HUES48 (cell line): Measurements from ENCODE around the gene WDR55.
A peak's percentile ranks its signal among the peaks of the same experiment; 100 is the strongest.
"Not testable (repeated sequence)": the region's sequence is repeated elsewhere in the genome, so short reads cannot be mapped to it uniquely, and the experiment has no call there.

ENCODE experiments used
- H3K27ac ChIP-seq: one replicate; pipeline ENCODE4 v1.7.0; 2013; ENCODE audit warnings: low read depth, low read length, inconsistent platforms
- H3K27me3 ChIP-seq: 2 replicates; pipeline ENCODE4 v1.6.1; 2013; ENCODE audit warnings: mild to moderate bottlenecking, low read length; ENCODE audit not compliant: control insufficient read depth, insufficient read depth
- H3K36me3 ChIP-seq: 2 replicates; pipeline ENCODE4 v1.6.1; 2013; ENCODE audit warnings: low read length; ENCODE audit not compliant: control insufficient read depth, insufficient read depth
- H3K4me1 ChIP-seq: 2 replicates; pipeline ENCODE4 v1.6.1; 2013; ENCODE audit warnings: mild to moderate bottlenecking, low read length; ENCODE audit not compliant: control insufficient read depth, insufficient read depth
- H3K4me3 ChIP-seq: 2 replicates; pipeline ENCODE4 v1.5.1; 2013; ENCODE audit warnings: mild to moderate bottlenecking, low read depth, low read length
- H3K9ac ChIP-seq: 2 replicates; pipeline ENCODE4 v1.6.1; 2013; ENCODE audit warnings: mild to moderate bottlenecking, low read depth, low read length, moderate library complexity
- H3K9me3 ChIP-seq: 2 replicates; pipeline ENCODE4 v1.6.1; 2013; ENCODE audit warnings: low read length; ENCODE audit not compliant: control insufficient read depth, insufficient read depth

WDR55 gene

GRCh38 chr5:140658870-140659269 is 5.8 kb upstream of the WDR55 start:
- no peak overlapping the region for H3K4me3 ChIP-seq
- no peak overlapping the region for H3K9ac ChIP-seq
- H3K27me3 ChIP-seq: no peaks in the 10 kb centered on the region
- peaks cover 92% of the 10 kb centered on the region for H3K36me3 ChIP-seq
- H3K4me1 ChIP-seq: no peaks in the 10 kb centered on the region
- no peak overlapping the region for H3K27ac ChIP-seq
- no peaks in the 10 kb centered on the region for H3K9me3 ChIP-seq

DNA sequence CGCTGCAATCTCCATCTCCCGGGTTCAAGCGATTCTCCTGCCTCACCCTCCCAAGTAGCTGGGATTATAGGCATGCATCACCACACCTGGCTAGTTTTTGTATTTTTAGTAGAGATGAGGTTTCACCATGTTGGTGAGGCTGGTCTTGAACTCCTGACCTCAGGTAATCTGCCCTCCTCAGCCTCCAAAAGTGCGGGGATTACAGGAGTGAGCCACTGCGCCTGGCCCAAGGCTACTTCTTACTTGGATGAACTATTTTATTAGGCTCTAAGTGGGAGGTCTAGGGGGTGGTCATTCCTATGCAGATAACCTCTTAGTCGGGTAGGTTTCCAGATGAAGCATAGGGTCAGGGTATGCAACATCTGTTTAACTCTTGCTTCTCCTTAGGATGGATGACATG is 4.3 kb upstream of the WDR55 start:
- H3K4me1 ChIP-seq: not testable (repeated sequence)

GRCh38 chr5:140664030-140664358 is 710 bp upstream of the WDR55 start:
- Histone ChIP-seq H3K4me1 (no peaks in the 10 kb centered on the region), H3K9me3 (no peaks in the 10 kb centered on the region), H3K9ac (peak overlapping the region; percentile 74), H3K27ac (peak overlapping the region; percentile 82), H3K27me3 (no peaks in the 10 kb centered on the region), H3K36me3 (peaks cover 66% of the 10 kb centered on the region), H3K4me3 (peak overlapping the region; percentile 97)

More for the DNA sequence above, 4.3 kb upstream of the WDR55 start:
- not testable (repeated sequence) for H3K27ac ChIP-seq, H3K4me3 ChIP-seq, H3K9me3 ChIP-seq, H3K27me3 ChIP-seq, H3K9ac ChIP-seq
- H3K36me3 ChIP-seq: peaks cover 77% of the 10 kb centered on the region

- peaks cover 70% of the 10 kb centered on the region for H3K36me3 ChIP-seq
- not testable (repeated sequence) for H3K4me3 ChIP-seq, H3K27ac ChIP-seq
Measured at GRCh38 chr5:140671035-140671434, 6.3 kb downstream of the WDR55 start.

GRCh38 chr5:140671472-140672125 is 6.9 kb downstream of the WDR55 start:
- H3K36me3 ChIP-seq: peaks cover 75% of the 10 kb centered on the region
- H3K4me3 ChIP-seq: no peak overlapping the region
- no peaks in the 10 kb centered on the region for H3K9me3 ChIP-seq
- H3K9ac ChIP-seq: no peak overlapping the region
- no peaks in the 10 kb centered on the region for H3K27me3 ChIP-seq
- peak overlapping the region; percentile 37 for H3K27ac ChIP-seq
- peaks cover 9% of the 10 kb centered on the region; the same call in 1 of the 2 replicates for H3K4me1 ChIP-seq

More at GRCh38 chr5:140671035-140671434, 6.3 kb downstream of the WDR55 start:
- H3K27me3 ChIP-seq, H3K9me3 ChIP-seq, H3K9ac ChIP-seq, H3K4me1 ChIP-seq: not testable (repeated sequence)

GRCh38 chr5:140672455-140673186 is 7.9 kb downstream of the WDR55 start:
- Histone ChIP-seq H3K9me3 (no peaks in the 10 kb centered on the region), H3K4me3 (no peak overlapping the region; the same call in 1 of the 2 replicates), H3K27me3 (no peaks in the 10 kb centered on the region), H3K9ac (no peak overlapping the region), H3K36me3 (peaks cover 75% of the 10 kb centered on the region), H3K4me1 (peaks cover 9% of the 10 kb centered on the region; the same call in 1 of the 2 replicates), H3K27ac (no peak overlapping the region)

DNA sequence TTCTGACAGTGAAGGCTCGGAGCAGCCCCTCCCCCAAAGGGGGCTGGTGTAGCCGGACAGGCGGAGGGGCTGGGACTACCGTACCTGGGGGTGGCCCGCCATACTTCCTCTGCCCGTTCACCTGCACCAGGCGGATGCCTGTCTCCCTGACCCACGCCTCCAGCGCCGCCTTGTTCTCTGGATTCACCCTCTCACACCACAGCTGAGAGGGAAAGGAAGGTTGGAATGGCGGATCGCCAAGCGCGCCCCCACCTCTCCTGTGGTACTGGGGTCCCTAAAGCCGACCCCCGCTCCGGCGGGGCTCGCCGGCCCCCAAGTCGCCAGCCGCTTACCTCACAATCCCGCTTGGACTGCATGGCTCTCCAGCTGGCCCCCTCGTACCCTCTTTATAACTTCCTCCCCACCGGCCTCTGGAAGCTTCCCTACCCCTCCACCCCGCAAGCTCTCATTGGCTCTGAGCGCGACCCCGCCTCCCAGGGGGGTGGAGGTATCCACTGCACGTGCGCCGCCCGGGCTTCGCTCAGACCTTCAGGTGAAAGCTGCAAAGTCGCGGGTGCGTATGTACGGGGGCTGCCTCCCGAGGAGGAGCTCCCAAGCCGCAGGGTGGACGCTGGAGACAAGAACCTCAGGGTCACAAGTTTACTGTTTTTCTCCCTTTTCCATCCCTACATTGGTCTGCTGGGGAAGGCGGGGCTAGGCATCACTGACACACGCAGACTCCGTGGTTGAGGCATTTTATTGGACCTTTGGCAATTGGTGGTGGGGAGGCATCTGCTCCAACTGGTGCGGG is 8.7 kb downstream of the WDR55 start, which contains the start of gene DND1:
Gene DND1, minus strand, starts transcription at position 390 of the 790 bp plus-strand sequence. Its CDS starts 34 bp downstream, at position 356.
- Histone ChIP-seq H3K4me1 (peaks cover 9% of the 10 kb centered on the region; the same call in 1 of the 2 replicates), H3K9ac (no peak within 1 kb of the TSS), H3K27me3 (no peaks in the 10 kb centered on the region), H3K27ac (no peak within 1 kb of the TSS), H3K4me3 (no peak within 1 kb of the TSS; the same call in 1 of the 2 replicates), H3K9me3 (no peaks in the 10 kb centered on the region), H3K36me3 (peaks cover 75% of the 10 kb centered on the region)

- Histone ChIP-seq H3K4me1 (peaks cover 9% of the 10 kb centered on the region; the same call in 1 of the 2 replicates), H3K9me3 (no peaks in the 10 kb centered on the region), H3K4me3 (no peak overlapping the region), H3K27me3 (no peaks in the 10 kb centered on the region), H3K27ac (no peak overlapping the region), H3K36me3 (peaks cover 72% of the 10 kb centered on the region), H3K9ac (no peak overlapping the region)
Measured at GRCh38 chr5:140674211-140674610, 9.5 kb downstream of the WDR55 start.

- no peak overlapping the region for H3K9ac ChIP-seq
- no peak overlapping the region for H3K4me3 ChIP-seq
- H3K27me3 ChIP-seq: no peaks in the 10 kb centered on the region
- H3K9me3 ChIP-seq: no peaks in the 10 kb centered on the region
- no peak overlapping the region for H3K27ac ChIP-seq
- peaks cover 72% of the 10 kb centered on the region for H3K36me3 ChIP-seq
- peaks cover 9% of the 10 kb centered on the region; the same call in 1 of the 2 replicates for H3K4me1 ChIP-seq
Measured at GRCh38 chr5:140674629-140675028, 9.9 kb downstream of the WDR55 start.

DNA sequence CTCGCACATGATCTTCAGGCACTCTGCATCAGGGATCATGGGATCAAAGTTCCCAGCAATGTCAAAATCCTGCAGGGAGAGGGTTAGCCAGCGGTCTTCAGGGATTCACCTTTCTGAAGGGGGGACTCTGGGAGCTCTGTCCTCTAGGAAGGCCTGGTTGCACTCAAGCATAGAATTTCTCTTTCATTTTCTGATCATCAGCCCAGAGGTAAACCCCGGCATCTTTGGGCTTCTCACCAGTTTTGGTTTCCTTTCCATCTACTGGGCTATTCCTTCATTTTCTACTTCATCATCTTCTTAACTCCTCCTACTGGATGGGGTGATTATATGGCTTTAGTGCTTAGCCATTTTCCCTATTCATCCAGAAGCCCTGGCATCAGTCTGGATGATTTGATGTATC is 13.2 kb downstream of the WDR55 start:
- Histone ChIP-seq H3K9ac (no peak overlapping the region), H3K36me3 (peaks cover 73% of the 10 kb centered on the region)

More for the DNA sequence above, 13.2 kb downstream of the WDR55 start:
- H3K4me3 ChIP-seq: no peak overlapping the region
- no peak overlapping the region for H3K27ac ChIP-seq
- no peaks in the 10 kb centered on the region for H3K9me3 ChIP-seq
- H3K4me1 ChIP-seq: no peaks in the 10 kb centered on the region
- H3K27me3 ChIP-seq: no peaks in the 10 kb centered on the region
